CD4-positive, alpha-beta T cell treated with Interleukin-21 for 1 hour (primary cell): Measurements from ENCODE around the gene CBLB.

Source experiments
- DNase-seq: peaks from one replicate; pipeline ENCODE4 v3.0.0-alpha.2; 2020

The CBLB gene

GRCh38 chr3:105611304-105612192 is 257.3 kb downstream of the CBLB start:
- no peak for DNase-seq

- DNase-seq: no peak
These were observed 258.3 kb downstream of the CBLB start for GRCh38 chr3:105610473-105610872.

- no peak for DNase-seq
These were observed 260.2 kb downstream of the CBLB start for GRCh38 chr3:105608623-105609022.

GRCh38 chr3:105606016-105606415 is 262.8 kb downstream of the CBLB start:
- DNase-seq: no peak
